AG04450 (cell line): Measurements from ENCODE around the gene BLTP3A. TPM values are rescaled to one million over a fixed set of nuclear protein-coding genes. Genes with fewer than 3 reads are reported as not detected.
"Not testable (repeated sequence)": the region's sequence is repeated elsewhere in the genome, so short reads cannot be mapped to it uniquely, and the experiment has no call there.

Experiments used
- CTCF ChIA-PET: fragments of 300-600, 350-600 bp; formaldehyde crosslinking; extraction: SDS; loops from one replicate; lab custom pipeline; 2022; ENCODE audit warnings: antibody characterized with exemption, inconsistent platforms; lab: Charles Lee
- POLR2A ChIA-PET: fragments of 350-600 bp; formaldehyde crosslinking; extraction: SDS; loops from one replicate; lab custom pipeline; 2021; ENCODE audit warnings: antibody characterized with exemption, inconsistent platforms; lab: Yijun Ruan, JAX
- DNase-seq: peaks from one replicate; pipeline ENCODE4 v3.0.0-alpha.2; 2011; ENCODE audit warnings: low read depth, low spot score
- H3K27ac ChIP-seq: one replicate; pipeline ENCODE4 v1.5.1; 2012; ENCODE audit warnings: low read depth, low read length, control low read depth
- H3K27me3 ChIP-seq: one replicate; pipeline ENCODE4 v1.6.0; 2012; ENCODE audit warnings: low read length; ENCODE audit not compliant: control insufficient read depth, insufficient read depth
- H3K4me3 ChIP-seq: 2 replicates; pipeline ENCODE4 v1.5.1; 2011; ENCODE audit warnings: mild to moderate bottlenecking, low read depth, low read length, control low read depth
- H3K9me3 ChIP-seq: 2 replicates; pipeline ENCODE4 v1.5.1; 2012; ENCODE audit warnings: low read length; ENCODE audit not compliant: control insufficient read depth, insufficient read depth
- polyA plus RNA-seq: library from polyadenylated mRNA; depleted of rRNA; stranded (reverse); fragments of >200 nt; gene quantifications from 2 replicates; pipeline ENCODE4 v1.2.3, GENCODE V29; 2011
- TF ChIP-seq, protein P1 (sequence below): IDR thresholded peaks from 2 replicates; pipeline ENCODE4 v1.5.1; 2011; ENCODE audit warnings: low read depth, low read length, control low read depth, inconsistent platforms

The BLTP3A gene
- polyA plus RNA-seq, 1 experiment = 9.9 TPM

DNA sequence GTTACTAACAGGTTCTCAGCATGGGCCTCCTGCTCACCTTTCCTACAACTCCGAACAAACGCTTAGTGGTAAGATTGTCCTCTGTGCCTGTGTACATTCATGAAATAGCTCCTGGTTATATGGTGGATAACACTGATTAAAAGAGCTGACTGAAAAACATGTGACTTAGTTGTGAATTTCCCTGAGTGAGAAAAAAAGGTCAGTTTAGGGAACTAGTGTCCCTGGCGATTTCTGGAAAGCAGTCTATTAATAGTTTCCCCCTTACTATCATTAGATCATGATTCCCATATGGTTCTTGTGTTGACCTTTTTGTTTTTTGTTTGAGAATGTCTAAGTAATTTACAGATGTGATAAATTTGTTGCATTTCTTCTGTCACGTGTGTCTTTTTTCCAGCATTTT lies 18.9 kb upstream of the BLTP3A start:
- ChIA-PET CTCF (interaction anchor here (1.4 kb wide), 1 partner anchor 18 kb away, joined by 4 read pairs; the partner anchor contains the start of gene BLTP3A), POLR2A (no interaction called here)
- no peaks in the 10 kb centered on the region for H3K9me3 ChIP-seq
- TF ChIP-seq, protein P1, sequence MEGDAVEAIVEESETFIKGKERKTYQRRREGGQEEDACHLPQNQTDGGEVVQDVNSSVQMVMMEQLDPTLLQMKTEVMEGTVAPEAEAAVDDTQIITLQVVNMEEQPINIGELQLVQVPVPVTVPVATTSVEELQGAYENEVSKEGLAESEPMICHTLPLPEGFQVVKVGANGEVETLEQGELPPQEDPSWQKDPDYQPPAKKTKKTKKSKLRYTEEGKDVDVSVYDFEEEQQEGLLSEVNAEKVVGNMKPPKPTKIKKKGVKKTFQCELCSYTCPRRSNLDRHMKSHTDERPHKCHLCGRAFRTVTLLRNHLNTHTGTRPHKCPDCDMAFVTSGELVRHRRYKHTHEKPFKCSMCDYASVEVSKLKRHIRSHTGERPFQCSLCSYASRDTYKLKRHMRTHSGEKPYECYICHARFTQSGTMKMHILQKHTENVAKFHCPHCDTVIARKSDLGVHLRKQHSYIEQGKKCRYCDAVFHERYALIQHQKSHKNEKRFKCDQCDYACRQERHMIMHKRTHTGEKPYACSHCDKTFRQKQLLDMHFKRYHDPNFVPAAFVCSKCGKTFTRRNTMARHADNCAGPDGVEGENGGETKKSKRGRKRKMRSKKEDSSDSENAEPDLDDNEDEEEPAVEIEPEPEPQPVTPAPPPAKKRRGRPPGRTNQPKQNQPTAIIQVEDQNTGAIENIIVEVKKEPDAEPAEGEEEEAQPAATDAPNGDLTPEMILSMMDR = no peak
- no peak overlapping the region for H3K27ac ChIP-seq
- no peak for DNase-seq
- no peaks in the 10 kb centered on the region for H3K27me3 ChIP-seq
- H3K4me3 ChIP-seq = no peak overlapping the region

DNA sequence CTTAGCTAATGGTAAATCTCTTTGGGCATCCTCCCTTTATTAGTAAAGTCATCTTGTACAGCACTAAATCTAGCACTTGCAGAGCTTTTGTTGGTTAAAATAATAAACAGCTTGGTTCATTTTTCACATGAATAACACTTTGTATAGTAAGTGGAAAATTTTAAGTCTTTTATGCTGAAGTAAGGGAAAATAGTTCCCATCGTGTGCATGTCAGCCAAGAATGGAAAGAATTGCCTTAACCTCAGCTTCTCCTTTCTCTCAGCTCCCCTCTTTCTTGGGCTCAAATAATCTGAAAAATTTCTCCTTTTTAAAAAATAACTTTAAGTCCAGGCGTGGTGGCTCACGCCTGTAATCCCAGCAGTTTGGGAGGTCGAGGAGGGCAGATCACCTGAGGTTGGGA lies 18.0 kb upstream of the BLTP3A start:
- ChIA-PET POLR2A (no interaction called here), CTCF (no interaction called here)
- H3K27me3 ChIP-seq = no peaks in the 10 kb centered on the region
- no peak overlapping the region for H3K27ac ChIP-seq
- DNase-seq = no peak
- no peaks in the 10 kb centered on the region for H3K9me3 ChIP-seq
- TF ChIP-seq, protein P1 = no peak
- no peak overlapping the region for H3K4me3 ChIP-seq

DNA sequence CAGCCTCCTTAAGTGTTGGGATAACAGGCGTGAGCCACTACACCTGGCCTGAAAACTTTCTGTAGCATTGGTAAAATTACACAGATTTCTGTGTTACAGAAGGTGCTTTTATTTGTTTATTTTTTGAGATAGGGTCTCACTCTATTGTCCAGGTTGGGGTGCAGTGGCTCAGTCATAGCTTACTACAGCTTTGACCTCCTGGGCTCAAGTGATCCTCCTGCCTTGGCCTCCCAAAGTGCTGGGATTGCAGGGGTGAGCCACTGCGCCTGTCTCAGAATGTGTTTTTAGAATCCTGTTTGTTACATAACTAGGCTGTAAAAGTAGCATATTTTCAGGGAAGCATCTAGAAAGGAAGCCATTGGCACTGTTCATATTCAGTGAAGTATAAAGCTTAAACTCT lies 16.9 kb upstream of the BLTP3A start:
- Histone ChIP-seq H3K27me3 (no peaks in the 10 kb centered on the region), H3K4me3 (no peak overlapping the region), H3K9me3 (no peaks in the 10 kb centered on the region), H3K27ac (no peak overlapping the region)
- CTCF ChIA-PET = no interaction called here
- POLR2A ChIA-PET = no interaction called here
- TF ChIP-seq, protein P1 = no peak
- DNase-seq = no peak

DNA sequence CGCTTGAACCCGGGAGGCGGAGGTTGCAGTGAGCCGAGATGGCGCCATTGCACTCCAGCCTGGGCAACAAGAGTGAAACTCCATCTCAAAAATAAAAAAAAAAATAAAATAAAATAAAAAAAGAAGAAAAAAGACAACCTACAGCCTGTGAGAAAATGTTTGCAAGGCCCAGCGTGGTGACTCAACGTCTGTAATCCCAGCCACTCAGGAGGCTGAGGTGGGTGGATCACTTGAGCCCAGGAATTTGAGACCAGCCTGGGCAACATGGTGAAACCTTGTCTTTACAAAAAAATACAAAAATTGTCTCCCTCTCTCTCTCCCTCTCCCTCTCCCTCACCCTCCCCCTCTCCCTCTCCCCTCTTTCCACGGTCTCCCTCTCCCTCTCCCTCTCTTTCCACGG lies 6.5 kb upstream of the BLTP3A start:
- CTCF ChIA-PET, H3K4me3 ChIP-seq, H3K9me3 ChIP-seq, POLR2A ChIA-PET, DNase-seq, H3K27me3 ChIP-seq, H3K27ac ChIP-seq: not testable (repeated sequence)

DNA sequence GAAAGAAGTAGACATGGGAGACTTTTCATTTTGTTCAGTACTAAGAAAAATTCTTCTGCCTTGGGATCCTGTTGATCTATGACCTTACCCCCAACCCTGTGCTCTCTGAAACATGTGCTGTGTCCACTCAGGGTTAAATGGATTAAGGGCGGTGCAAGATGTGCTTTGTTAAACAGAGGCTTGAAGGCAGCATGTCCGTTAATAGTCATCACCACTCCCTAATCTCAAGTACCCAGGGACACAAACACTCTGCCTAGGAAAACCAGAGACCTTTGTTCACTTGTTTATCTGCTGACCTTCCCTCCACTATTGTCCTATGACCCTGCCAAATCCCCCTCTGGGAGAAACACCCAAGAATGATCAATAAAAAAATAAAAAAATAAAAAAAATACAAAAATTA lies 4.7 kb upstream of the BLTP3A start:
- CTCF ChIA-PET, DNase-seq, H3K27me3 ChIP-seq, POLR2A ChIA-PET, H3K27ac ChIP-seq, H3K9me3 ChIP-seq, H3K4me3 ChIP-seq: not testable (repeated sequence)

DNA sequence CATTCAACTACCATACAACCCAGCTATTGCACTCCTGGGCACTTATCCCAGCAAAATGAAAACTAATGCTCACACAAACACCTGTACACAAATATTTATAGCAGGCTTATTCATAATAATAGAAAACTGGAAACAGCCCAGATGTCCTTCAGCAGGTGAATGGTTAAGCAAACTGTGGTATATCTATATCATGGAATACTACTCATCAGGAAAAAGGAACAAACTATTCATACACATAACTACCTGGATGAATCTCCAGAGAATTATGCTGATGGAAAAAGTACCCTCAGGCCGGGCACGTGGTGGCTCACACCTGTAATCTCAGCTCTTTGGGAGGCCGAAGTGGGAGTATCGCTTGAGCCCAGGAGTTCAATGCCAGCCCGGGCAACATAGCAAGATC lies 3.8 kb upstream of the BLTP3A start:
- TF ChIP-seq, protein P1 = no peak
- no peak overlapping the region for H3K27ac ChIP-seq
- ChIA-PET CTCF (no interaction called here), POLR2A (no interaction called here)
- no peak overlapping the region for H3K4me3 ChIP-seq
- DNase-seq = no peak
- no peaks in the 10 kb centered on the region; the same call in 1 of the 2 replicates for H3K9me3 ChIP-seq
- no peaks in the 10 kb centered on the region for H3K27me3 ChIP-seq
